Stimulated activated CD4-positive, alpha-beta T cell treated with anti-CD3 and anti-CD28 coated beads, Interleukin-12 subunit alpha, Interleukin-12 subunit beta, amount 100 ng/mL, for 48 hours (primary cell): ENCODE results near the gene SLC32A1.
A peak's percentile ranks its signal among the peaks of the same experiment; 100 is the strongest.

Experiments used
- DNase-seq, 3 donors: peaks; one replicate each; pipeline ENCODE4 v3.0.0-alpha.2; 2020; ENCODE audit warnings: low read depth in 2 of 3, low spot score in 1 of 3

Gene SLC32A1, protein sequence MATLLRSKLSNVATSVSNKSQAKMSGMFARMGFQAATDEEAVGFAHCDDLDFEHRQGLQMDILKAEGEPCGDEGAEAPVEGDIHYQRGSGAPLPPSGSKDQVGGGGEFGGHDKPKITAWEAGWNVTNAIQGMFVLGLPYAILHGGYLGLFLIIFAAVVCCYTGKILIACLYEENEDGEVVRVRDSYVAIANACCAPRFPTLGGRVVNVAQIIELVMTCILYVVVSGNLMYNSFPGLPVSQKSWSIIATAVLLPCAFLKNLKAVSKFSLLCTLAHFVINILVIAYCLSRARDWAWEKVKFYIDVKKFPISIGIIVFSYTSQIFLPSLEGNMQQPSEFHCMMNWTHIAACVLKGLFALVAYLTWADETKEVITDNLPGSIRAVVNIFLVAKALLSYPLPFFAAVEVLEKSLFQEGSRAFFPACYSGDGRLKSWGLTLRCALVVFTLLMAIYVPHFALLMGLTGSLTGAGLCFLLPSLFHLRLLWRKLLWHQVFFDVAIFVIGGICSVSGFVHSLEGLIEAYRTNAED

DNA sequence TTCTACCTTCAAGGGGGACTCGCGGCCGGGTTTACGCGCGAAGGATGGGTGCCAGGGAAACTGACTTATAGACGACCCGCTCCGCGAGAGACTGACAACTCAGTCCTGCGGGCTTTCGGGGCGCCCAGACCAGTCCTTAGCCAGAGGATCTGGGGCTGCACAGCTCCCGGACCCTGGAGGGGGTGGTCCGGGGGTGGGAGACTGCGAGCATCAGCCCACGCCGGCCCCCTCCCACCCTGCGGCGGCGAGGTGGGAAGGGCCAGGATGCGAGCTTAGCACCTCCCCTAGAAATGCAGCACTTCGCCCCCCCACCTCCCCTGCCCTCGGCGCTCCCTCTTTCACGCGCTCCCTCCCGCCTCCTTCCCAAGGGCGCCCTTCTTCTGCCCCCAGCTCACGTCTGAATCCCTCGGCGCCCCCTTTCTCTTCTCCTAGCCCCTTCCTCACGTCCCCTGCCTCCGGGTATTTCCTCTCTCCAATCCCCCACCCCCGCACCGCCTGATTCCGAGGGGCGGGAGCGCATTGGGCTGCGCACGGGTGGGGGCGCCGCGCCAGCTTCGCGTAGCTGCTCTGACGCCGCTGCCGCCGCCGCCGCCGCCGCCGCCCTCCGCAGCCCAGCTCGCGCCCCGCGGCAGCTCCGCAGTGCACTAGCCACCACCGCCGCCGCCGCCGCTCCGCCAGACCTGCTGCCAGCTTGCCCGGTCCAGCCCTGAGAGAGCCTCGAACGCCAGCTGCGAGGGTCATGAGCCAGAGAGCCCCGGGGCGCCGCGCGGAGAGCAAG is at the start of gene SLC32A1:
Gene SLC32A1 (plus strand): TSS at position 639 of the 778 bp plus-strand sequence. CDS start 239 bp downstream, outside the sequence.
- DNase-seq, result no peak

DNA sequence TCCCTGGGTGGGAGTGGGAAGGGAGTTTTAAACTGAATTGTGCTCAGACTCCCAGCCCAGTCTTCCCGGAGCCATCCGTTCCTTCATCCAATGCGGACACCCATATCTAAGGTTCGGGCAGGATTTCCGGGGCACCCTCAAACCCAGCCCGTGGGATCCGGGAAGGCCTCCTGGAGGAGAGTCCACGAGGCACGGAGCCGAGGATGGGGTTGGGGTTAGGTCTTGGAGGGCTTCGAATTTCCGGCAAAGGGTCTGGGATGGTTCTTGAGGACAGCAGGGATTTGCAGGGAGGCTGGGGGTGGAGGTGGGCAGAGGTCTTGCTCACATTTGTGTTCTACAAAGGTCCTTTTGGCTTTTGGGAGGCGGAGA is 49.5 kb upstream of the SLC32A1 start:
- no peak for DNase-seq

DNA sequence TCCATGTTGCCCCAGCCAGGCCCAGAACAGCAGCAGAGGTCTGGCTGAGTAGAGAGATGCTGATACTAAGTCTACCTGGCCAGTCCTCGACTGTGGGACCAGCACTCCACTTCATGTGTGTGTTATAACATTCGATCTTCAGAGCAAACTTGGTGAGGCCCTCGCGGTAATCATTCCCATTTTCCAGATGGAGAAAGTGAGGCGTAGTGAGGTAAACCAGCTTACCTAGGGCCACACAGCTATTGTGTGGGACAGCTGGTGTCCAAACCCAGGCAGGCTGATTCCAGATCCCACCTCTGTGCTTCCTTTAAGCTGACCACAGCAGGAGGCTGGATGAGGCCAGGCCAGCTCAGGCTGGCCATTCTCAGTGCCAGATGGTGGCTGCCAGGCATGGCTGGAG is 47.7 kb upstream of the SLC32A1 start:
- DNase-seq, result no peak

DNA sequence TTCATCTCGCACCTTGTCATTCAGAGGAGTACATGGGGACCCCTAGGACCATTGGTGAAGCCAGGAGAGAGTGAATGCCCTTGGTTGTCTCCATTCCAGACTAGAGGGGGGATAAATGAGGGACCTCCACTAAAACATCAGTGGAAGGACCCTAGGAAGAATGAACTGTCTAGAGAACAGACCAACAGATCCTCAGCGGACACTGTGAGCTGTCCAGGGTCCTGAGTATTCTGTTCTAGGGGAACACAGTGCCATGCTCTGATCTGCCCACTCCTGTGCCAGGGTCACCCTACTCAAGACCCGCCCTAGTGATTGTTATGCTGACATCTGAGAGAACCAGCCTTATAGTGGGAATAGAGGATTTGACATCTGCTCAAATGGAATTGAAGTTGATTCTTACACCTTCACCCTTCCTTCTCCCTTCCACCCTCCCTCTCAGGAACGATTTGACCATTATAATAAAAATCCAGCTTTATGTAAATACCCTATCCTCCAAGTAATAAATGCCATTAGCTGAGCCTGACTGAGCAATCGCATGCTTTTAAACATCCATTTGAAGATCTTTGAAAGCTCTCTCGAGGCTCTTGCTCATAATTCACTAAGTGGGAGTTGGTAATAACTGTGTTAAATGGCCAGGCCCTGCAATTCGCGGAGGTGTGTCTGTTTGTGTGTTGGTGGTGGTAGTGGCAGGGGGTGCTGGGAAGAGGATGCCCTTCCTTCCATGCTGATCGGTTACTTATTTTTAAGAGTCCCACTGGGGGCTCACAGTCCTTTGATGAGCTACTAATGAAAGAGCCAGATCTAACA is 43.6 kb upstream of the SLC32A1 start:
- no peak for DNase-seq

DNA sequence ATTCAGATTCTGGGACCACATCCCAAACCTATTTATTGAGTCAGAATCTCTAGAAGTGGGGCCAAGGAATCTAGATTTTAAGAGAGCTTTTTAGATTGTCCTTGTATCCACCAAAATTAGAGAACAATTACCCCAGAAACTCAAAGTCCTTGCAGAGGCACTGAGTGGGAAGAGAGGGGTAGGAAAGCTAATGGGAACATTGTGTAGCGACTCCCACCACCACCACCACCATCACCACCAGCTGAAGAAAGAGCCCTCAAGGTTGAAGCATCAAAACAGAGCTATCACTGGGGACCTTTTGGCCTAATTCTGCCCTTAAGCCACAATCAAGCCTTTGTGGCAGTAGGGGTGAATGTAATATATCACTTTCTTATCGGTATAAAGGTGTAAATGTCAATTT is 39.0 kb upstream of the SLC32A1 start:
- DNase-seq, result no peak

DNA sequence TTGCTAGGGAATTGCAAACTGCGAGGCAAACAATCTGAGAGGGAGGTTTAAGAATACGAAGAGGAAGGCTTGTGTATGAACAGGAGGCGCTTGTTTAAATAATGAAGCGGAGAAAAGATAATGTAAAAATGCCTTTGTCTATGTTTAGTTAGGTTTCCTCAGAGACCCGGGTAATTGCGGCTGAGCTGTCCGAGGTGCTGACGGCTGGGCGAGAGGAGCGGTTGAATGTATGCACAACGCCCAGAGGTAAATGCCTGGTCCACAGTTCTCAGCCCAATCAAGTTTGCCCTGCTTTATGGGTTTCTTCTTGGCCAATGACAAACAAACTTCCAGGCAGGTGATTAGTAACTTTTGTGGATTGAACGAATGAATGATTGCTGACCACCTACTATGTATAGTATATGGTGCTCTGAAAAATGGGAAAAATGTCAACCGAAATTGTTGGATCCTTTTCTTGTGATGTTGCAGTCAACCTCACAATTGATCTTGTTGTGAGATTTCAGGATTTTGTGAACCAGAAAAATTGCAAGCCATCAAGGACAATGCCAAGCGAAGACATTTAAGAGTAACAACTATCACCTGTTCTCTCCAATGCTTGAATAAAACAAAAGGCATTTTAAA is 38.3 kb upstream of the SLC32A1 start:
- DNase-seq, result peak in 2 of 3 donors; percentile 11 to 27

DNA sequence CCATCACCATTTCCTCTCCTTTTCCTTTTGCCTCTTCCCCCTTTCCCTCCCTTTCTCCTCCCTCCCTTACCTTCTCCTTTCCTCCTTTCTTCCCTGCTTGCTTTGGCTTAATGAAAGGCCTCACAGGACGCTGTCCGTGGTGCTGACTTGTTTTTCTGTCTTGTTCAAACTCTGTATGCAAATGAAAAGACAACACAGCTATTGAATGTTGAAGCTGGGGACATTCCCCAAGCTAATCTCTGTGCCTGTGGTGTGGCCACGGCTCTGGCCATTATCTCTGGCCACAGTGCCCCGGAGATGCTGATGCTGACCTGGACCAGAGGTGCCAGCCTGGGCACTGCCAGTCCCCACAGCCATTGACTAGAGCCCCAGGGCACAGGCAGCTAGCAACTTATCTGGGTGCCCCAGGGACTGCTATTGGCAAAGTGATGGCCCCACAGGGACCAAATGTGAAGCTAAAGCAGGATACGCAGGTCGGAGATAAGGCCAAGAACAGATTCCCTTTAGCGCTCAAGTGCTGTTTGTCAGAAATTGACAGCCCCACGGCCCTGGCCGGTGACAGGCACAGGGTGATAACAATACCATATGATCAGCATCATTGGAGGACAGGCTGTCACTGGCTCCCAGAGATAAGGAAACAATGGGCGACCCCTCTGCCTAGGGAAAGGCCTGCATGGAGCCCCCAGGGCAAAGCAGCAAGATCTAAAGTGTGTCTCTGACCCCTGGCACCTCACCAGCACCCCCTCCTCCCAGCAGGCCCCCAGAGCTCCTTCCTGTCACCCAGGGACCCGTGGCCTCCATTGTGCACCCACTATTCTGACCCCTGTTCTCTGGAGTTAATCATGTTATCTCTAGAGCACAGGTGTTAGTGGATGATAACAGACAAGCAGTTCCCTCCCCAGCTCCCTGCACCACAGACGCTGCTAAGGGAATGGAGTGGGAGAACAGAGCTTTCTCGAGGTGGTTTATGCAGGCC is 31.6 kb upstream of the SLC32A1 start:
- DNase-seq, result peak in 2 of 3 donors; percentile 32 to 42

DNA sequence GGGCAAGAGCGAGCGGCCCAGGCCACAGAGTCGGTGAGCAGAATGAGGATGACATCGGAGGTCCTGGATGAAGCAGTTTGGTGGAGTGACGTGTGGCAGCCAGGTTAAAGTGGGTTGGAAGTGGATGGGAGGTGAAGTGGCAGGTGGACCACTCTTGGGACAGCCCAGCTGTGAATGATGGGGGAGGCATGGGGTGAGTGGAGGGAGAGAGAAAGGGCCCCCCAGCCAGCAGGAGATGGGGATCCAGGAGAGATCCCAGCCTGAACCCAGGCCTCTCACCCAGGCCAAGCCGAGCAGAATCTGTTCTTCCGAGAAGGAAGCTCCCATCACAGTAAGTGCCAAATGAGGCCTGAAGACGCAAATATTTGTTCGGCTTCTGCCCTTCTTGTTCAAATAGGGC is 27.0 kb upstream of the SLC32A1 start:
- DNase-seq, result no peak

DNA sequence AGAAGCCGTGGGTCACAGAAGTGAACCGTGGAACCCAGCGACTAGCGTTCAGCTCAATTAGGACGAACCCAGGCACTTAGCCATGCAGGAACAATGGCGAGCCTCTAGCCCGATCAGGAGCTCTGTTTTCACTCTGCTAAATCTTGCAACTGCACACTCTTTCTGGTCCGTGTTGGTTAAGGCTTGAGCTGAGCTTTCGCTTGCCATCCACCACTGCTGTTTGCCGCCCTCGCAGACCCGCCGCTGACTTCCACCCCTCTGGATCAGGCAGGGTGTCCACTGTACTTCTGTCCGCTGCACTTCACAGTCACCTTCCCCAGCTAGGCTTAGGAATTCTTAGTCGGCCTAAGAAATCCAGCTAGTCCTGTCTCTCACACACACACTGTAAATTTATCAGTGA is 25.7 kb upstream of the SLC32A1 start:
- DNase-seq, result no peak

DNA sequence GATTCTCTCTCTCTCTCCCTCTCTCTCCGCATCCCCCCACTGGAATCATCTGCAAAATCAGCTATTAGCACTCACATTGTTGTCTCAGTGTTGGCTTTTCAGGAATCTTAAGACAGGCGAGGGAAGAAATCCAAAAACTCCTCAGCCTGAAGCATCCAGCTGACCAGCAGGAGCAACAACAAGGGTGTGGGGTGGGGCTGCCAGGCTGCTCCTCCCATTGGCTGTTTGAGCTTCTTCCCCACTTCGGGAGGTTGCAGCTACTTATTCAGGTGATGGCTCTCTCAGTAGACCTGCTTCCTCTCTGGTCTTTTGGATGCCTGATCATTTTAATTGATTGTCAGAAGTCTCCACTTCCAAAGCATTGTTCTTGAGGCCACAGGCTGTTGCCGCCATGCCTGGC is 24.1 kb upstream of the SLC32A1 start:
- no peak for DNase-seq

DNA sequence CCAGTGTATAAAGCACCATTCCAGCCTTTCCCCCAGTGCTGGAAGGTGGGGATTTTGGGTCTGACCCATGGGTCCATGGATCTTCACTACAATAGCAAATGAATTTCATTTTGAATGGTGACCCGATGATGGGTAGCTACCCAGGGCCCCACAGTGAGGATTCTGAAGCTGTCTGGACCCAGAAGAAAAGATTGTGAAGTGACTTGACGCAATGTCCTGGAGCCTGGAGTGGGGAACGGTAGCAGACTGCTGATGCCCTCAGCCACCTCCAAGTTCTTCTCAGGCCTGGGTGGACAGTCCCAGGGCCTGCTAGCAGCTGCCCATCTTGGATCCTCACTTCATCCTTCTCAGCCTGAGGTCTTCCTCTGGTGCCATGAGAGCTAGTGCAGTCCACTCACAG is 23.4 kb upstream of the SLC32A1 start:
- DNase-seq, result no peak

DNA sequence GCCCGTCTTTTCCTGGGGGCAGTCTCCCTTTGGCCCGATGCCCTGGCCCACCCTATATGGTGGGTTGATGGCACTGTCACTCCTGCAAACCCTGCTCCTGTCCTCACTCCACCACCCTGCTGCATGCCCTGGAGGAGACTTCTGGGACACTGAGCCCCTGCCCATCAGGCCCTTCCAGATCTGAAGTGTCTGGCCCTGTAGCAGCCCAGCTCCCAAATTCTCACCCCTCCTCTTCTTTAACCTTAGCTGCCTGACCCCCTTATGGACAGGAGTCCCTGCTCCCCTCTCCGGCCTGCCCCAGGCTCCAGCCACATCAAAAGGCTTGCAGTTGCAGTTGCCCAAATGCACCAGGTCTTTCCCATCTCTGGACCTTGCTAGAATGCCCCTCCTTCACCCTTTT is 20.8 kb upstream of the SLC32A1 start:
- no peak for DNase-seq

DNA sequence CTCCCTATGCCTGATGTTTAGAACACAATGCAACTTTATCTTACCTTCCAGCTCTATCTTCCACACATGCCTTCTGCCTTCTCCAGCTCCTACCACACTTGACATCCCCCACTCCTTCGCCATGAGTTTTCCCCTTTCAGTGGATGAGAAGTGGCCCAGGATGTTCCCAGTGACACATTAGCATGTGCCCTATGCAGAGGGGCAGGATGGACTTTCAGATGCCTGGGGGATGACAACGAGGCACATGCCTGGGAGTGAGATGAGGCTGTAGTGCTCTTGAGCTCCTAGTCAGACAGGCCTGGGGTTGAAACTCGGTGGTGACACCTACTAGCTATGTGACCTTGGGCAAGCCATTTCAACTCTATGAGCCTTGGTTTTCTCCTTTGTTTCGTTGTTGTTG is 20.1 kb upstream of the SLC32A1 start:
- no peak for DNase-seq

DNA sequence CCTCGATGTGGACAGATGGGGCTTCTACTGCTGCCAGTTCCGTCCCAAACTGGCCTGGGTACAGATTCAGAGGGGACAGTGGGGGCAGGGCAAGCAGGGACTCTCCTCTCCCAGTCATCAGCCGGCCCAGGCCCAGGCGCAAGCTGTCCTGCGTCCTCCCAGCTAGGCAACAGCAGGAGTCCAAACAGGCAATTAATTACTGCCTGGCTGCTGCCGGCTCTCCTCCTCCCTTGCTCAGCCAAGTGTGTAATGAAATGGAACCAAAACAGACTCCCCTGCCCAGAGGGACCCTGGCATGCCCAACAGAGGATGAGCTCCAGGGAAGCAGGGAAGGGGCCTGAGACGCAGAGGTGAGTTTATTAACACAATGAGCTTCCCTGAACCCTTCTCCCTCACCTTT is 17.8 kb upstream of the SLC32A1 start:
- no peak for DNase-seq

DNA sequence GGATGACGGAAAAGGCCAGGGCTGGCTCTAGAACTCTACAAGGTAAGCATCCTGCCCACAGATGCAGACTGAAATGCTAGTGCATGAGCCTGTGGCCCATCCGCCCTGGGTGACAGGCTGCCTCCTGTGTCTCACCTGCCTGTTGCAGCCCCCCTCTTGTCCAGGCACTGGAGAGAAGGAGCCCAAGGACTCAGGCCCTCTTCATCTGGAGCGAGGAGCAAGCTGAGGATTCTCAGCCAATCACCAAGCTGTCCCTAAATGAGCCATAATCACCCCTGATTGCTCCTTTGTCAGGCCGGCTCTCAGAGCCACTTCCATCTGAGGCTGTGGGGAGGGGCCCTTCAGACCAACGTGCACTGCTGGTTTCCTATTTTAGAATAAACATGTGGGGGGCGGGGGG is 10.0 kb upstream of the SLC32A1 start:
- no peak for DNase-seq

DNA sequence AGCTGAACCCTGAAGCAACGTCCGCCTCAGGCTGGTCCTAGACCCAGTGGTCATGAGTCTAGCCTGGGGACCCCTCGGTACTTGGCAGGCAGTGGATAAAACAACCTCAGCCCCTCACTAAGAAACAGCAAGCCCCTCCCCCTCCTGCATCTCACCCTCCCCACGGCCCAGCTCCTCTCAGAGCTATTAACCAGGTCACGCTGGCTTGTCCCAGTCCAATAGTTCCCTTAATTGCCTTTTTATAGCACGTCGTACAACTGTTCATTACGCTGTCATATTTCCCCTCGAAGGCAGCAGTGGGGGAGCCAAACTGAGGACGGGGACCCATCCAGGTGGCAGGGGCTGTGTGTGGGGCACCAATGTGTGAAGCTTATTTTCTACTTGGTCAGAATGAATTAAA is 8.6 kb upstream of the SLC32A1 start:
- DNase-seq, result no peak

DNA sequence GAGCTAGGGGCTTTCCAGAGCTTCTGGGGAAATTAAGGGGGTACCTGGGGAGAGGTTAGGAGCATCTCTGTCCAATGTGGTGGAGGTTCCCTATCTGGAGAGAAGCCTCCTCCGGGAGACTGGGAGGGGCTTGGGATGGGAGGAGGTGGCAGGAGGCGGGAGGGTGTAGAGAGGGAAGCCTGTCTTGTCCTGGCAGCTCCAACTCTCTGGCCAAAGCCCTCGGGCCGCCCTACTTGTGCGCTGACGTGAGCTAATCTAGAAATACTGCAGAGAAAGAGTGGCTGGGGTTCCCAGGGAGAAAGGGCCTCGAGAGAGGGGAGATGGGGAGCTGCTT is 1.6 kb upstream of the SLC32A1 start:
- DNase-seq, result no peak

DNA sequence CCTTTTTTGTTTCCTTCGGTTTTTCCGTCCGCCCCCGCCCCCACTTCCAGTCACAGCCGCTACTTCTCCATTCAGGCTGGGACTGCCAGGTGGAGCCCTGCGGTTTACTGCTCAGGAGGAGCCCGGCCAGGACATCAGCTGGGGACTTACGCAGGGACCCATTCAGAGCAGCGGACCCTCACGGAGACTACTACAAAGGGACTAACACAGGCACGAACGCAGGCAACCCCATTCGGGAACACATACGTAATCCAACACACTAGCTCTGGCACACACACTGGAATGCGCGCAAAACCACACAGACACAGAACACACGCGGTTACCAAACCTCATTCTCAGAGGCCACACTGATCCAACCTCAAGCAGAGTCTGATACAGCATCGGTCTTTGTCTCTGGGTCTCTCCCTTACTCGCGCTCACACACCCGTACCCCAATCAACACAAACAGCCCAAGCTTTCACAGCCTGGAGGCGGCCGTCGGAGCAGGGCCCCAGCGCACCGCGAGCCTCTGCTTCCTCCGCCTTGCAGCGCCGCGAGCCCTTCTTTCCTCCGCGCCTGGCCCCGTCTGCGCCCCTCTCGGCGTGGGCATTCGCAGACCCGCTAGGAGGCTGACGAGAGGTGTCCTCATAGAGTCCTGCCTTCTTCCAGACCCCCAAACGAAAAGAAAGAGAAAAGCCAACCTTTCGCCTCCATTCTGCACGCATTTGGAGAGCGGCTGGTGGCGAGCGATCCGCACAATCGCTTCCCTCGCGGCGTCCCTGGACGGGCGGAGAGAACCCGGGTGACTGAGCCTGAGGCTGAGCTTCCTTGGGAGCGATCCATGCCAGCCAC is 1.1 kb upstream of the SLC32A1 start:
- DNase-seq, result no peak

DNA sequence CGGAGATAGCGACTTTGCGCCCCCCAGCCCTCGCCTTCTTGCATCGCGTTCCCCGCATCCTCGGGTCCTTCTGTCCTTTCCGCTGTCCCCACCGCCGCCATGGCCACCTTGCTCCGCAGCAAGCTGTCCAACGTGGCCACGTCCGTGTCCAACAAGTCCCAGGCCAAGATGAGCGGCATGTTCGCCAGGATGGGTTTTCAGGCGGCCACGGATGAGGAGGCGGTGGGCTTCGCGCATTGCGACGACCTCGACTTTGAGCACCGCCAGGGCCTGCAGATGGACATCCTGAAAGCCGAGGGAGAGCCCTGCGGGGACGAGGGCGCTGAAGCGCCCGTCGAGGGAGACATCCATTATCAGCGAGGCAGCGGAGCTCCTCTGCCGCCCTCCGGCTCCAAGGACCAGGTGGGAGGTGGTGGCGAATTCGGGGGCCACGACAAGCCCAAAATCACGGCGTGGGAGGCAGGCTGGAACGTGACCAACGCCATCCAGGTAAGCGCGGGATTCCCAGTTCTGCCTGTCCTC is 401 bp downstream of the SLC32A1 start:
- no peak for DNase-seq
